ENCODE measurements around the gene FAM9C. TPM values are rescaled to one million over a fixed set of nuclear protein-coding genes. Genes with fewer than 3 reads are reported as not detected.
"Not testable (repeated sequence)": the region's sequence is repeated elsewhere in the genome, so short reads cannot be mapped to it uniquely, and the experiment has no call there.

The FAM9C gene
- total and polyA plus RNA-seq, 2 donors (not counting 1 experiment from before 2014, with no cell fraction given): under 0.01 to 0.01 TPM

- Histone ChIP-seq H3K79me2 (ENCODE audit: control insufficient read depth, insufficient read depth, low read length) (no peaks in the 10 kb centered on the region), H2AFZ (ENCODE audit: low read length) (no peak overlapping the region), H3K4me2 (ENCODE audit: extremely low read depth, insufficient read depth, low read length) (no peak overlapping the region), H3K4me3 (replicated peaks in 1 of 4; ENCODE audit: control extremely low read depth in 1 of 4, insufficient read depth in 1 of 4, low read depth in 3 of 4, low read length in 4 of 4) (no peak overlapping the region), H3K9ac (ENCODE audit: insufficient read depth, low read length) (no peak overlapping the region), H4K20me1 (ENCODE audit: control insufficient read depth, extremely low read depth, insufficient read depth, low read length) (no peaks in the 10 kb centered on the region), H3K36me3 (ENCODE audit: control insufficient read depth, insufficient read depth, low read length) (no peaks in the 10 kb centered on the region), H3K27ac (ENCODE audit: insufficient read depth, low read length) (no peak overlapping the region), H3K27me3 (ENCODE audit: control insufficient read depth, insufficient read depth, low read length) (no peaks in the 10 kb centered on the region), H3K9me3 (ENCODE audit: control insufficient read depth, insufficient read depth, low read depth, low read length) (no peaks in the 10 kb centered on the region), H3K4me1 (ENCODE audit: control insufficient read depth, extremely low read depth, insufficient read depth, low read length) (no peaks in the 10 kb centered on the region)
- no peak for DNase-seq (ENCODE audit: low read depth in 2 of 2)
- TF ChIP-seq, protein P1, sequence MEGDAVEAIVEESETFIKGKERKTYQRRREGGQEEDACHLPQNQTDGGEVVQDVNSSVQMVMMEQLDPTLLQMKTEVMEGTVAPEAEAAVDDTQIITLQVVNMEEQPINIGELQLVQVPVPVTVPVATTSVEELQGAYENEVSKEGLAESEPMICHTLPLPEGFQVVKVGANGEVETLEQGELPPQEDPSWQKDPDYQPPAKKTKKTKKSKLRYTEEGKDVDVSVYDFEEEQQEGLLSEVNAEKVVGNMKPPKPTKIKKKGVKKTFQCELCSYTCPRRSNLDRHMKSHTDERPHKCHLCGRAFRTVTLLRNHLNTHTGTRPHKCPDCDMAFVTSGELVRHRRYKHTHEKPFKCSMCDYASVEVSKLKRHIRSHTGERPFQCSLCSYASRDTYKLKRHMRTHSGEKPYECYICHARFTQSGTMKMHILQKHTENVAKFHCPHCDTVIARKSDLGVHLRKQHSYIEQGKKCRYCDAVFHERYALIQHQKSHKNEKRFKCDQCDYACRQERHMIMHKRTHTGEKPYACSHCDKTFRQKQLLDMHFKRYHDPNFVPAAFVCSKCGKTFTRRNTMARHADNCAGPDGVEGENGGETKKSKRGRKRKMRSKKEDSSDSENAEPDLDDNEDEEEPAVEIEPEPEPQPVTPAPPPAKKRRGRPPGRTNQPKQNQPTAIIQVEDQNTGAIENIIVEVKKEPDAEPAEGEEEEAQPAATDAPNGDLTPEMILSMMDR (conservative IDR thresholded peaks at IDR 0.05 in 1 of 2, IDR thresholded peaks at IDR 0.05 in 1 of 2; ENCODE audit: low read depth in 1 of 2, low read length in 2 of 2): no peak
- TF ChIP-seq EZH2 (IDR thresholded peaks at IDR 0.05; ENCODE audit: low read length, missing control alignments): no peak
Observed at GRCh38 chrX:13067773-13068172, 23.4 kb upstream of the FAM9C start.

DNA sequence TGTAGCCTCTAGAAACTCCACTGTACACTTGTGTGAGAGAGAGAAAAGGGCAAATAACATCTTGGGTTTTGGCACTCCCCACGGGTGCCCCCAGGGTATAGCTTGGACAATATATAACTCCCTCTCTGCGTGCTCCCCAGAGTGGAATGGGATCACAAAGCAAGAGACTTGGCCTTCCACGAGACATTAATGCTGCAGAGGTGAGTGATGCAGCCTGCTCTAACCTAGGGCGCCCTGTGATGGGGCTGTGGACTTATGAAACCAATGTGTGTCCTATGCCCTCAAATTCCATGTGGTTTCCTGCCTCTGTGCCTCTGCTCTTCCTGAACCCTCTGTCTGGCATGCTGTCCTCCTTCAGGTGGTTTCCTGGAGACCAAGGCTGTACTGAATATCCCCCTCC, 22.0 kb upstream of the FAM9C start:
- Histone ChIP-seq H3K27ac (ENCODE audit: insufficient read depth, low read length) (no peak overlapping the region), H3K9me3 (ENCODE audit: control insufficient read depth, insufficient read depth, low read depth, low read length) (no peaks in the 10 kb centered on the region), H3K79me2 (ENCODE audit: control insufficient read depth, insufficient read depth, low read length) (no peaks in the 10 kb centered on the region), H3K36me3 (ENCODE audit: control insufficient read depth, insufficient read depth, low read length) (no peaks in the 10 kb centered on the region), H2AFZ (ENCODE audit: low read length) (no peak overlapping the region), H4K20me1 (ENCODE audit: control insufficient read depth, extremely low read depth, insufficient read depth, low read length) (no peaks in the 10 kb centered on the region), H3K27me3 (ENCODE audit: control insufficient read depth, insufficient read depth, low read length) (no peaks in the 10 kb centered on the region), H3K4me1 (ENCODE audit: control insufficient read depth, extremely low read depth, insufficient read depth, low read length) (no peaks in the 10 kb centered on the region), H3K4me3 (replicated peaks in 1 of 4; ENCODE audit: control extremely low read depth in 1 of 4, insufficient read depth in 1 of 4, low read depth in 3 of 4, low read length in 4 of 4) (no peak overlapping the region), H3K9ac (ENCODE audit: insufficient read depth, low read length) (no peak overlapping the region), H3K4me2 (ENCODE audit: extremely low read depth, insufficient read depth, low read length) (no peak overlapping the region)
- DNase-seq (ENCODE audit: low read depth in 2 of 2): no peak
- TF ChIP-seq EZH2 (IDR thresholded peaks at IDR 0.05; ENCODE audit: low read length, missing control alignments): no peak
- TF ChIP-seq, protein P1 (conservative IDR thresholded peaks at IDR 0.05 in 1 of 2, IDR thresholded peaks at IDR 0.05 in 1 of 2; ENCODE audit: low read depth in 1 of 2, low read length in 2 of 2): no peak

DNA sequence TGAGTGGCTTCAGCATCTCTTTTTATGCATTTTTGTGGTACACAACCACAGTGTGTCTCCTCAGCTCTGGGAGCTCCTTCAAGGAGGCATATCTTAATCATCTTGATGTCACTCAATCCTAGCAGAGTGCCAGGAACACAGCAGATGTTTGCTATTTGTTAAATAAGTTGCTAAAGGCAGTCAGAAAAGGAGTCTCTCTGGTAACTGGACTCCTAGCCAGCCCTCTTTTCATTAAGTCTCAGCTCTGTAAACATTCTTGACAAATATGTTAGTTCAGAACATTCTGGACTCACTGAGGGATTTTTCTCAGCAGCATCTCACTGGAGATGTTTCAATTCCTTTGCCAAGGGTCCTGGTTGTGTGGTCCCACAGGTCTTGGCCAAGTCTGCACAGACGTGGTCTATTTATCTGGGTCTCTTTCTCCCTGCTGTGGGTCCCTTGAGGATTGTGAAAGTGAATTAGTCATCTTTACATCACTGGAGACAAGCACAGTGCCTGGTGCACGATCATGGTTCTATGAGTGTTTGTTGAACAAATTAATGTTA, 20.3 kb upstream of the FAM9C start:
- Histone ChIP-seq H2AFZ (ENCODE audit: low read length) (no peak overlapping the region), H3K79me2 (ENCODE audit: control insufficient read depth, insufficient read depth, low read length) (no peaks in the 10 kb centered on the region), H3K27me3 (ENCODE audit: control insufficient read depth, insufficient read depth, low read length) (no peaks in the 10 kb centered on the region), H3K27ac (ENCODE audit: insufficient read depth, low read length) (no peak overlapping the region), H4K20me1 (ENCODE audit: control insufficient read depth, extremely low read depth, insufficient read depth, low read length) (no peaks in the 10 kb centered on the region), H3K4me2 (ENCODE audit: extremely low read depth, insufficient read depth, low read length) (no peak overlapping the region), H3K9me3 (ENCODE audit: control insufficient read depth, insufficient read depth, low read depth, low read length) (no peaks in the 10 kb centered on the region), H3K36me3 (ENCODE audit: control insufficient read depth, insufficient read depth, low read length) (no peaks in the 10 kb centered on the region), H3K4me1 (ENCODE audit: control insufficient read depth, extremely low read depth, insufficient read depth, low read length) (peaks cover 2% of the 10 kb centered on the region), H3K9ac (ENCODE audit: insufficient read depth, low read length) (no peak overlapping the region), H3K4me3 (replicated peaks in 1 of 4; ENCODE audit: control extremely low read depth in 1 of 4, insufficient read depth in 1 of 4, low read depth in 3 of 4, low read length in 4 of 4) (no peak overlapping the region)
- TF ChIP-seq EZH2 (IDR thresholded peaks at IDR 0.05; ENCODE audit: low read length, missing control alignments): no peak
- TF ChIP-seq, protein P1 (conservative IDR thresholded peaks at IDR 0.05 in 1 of 2, IDR thresholded peaks at IDR 0.05 in 1 of 2; ENCODE audit: low read depth in 1 of 2, low read length in 2 of 2): no peak
- peak; percentile 77 to 93 for DNase-seq (ENCODE audit: low read depth in 2 of 2)

- not testable (repeated sequence) for H3K9ac ChIP-seq (ENCODE audit: insufficient read depth, low read length); H3K27ac ChIP-seq (ENCODE audit: insufficient read depth, low read length); H3K4me3 ChIP-seq (replicated peaks in 1 of 4; ENCODE audit: control extremely low read depth in 1 of 4, insufficient read depth in 1 of 4, low read depth in 3 of 4, low read length in 4 of 4)
Observed at GRCh38 chrX:13063124-13063523, 18.7 kb upstream of the FAM9C start.

GRCh38 chrX:13062331-13062730, 17.9 kb upstream of the FAM9C start:
- H3K9ac ChIP-seq (ENCODE audit: insufficient read depth, low read length); H4K20me1 ChIP-seq (ENCODE audit: control insufficient read depth, extremely low read depth, insufficient read depth, low read length); H3K4me2 ChIP-seq (ENCODE audit: extremely low read depth, insufficient read depth, low read length); H3K4me3 ChIP-seq (replicated peaks in 1 of 4; ENCODE audit: control extremely low read depth in 1 of 4, insufficient read depth in 1 of 4, low read depth in 3 of 4, low read length in 4 of 4); H3K27me3 ChIP-seq (ENCODE audit: control insufficient read depth, insufficient read depth, low read length); H3K4me1 ChIP-seq (ENCODE audit: control insufficient read depth, extremely low read depth, insufficient read depth, low read length); DNase-seq (ENCODE audit: low read depth in 2 of 2); H3K36me3 ChIP-seq (ENCODE audit: control insufficient read depth, insufficient read depth, low read length); H3K79me2 ChIP-seq (ENCODE audit: control insufficient read depth, insufficient read depth, low read length); H3K9me3 ChIP-seq (ENCODE audit: control insufficient read depth, insufficient read depth, low read depth, low read length); H3K27ac ChIP-seq (ENCODE audit: insufficient read depth, low read length); H2AFZ ChIP-seq (ENCODE audit: low read length): not testable (repeated sequence)

More at GRCh38 chrX:13063124-13063523, 18.7 kb upstream of the FAM9C start:
- not testable (repeated sequence) for H4K20me1 ChIP-seq (ENCODE audit: control insufficient read depth, extremely low read depth, insufficient read depth, low read length); H3K4me1 ChIP-seq (ENCODE audit: control insufficient read depth, extremely low read depth, insufficient read depth, low read length); H3K36me3 ChIP-seq (ENCODE audit: control insufficient read depth, insufficient read depth, low read length); H3K4me2 ChIP-seq (ENCODE audit: extremely low read depth, insufficient read depth, low read length); H3K79me2 ChIP-seq (ENCODE audit: control insufficient read depth, insufficient read depth, low read length); H3K9me3 ChIP-seq (ENCODE audit: control insufficient read depth, insufficient read depth, low read depth, low read length); H3K27me3 ChIP-seq (ENCODE audit: control insufficient read depth, insufficient read depth, low read length); DNase-seq (ENCODE audit: low read depth in 2 of 2); H2AFZ ChIP-seq (ENCODE audit: low read length)

All from fibroblast of lung (primary cell).